ENCODE data around the gene CTSZ. TPM values are rescaled to one million over a fixed set of nuclear protein-coding genes. Genes with fewer than 3 reads are reported as not detected.

The CTSZ gene
- polyA plus RNA-seq, 2 of the 4 experiments (the other 2 are of a cell fraction) = 115 to 156 TPM

- TF ChIP-seq HDAC2 (IDR thresholded peaks at IDR 0.05) (no peak), EP300 (IDR thresholded peaks at IDR 0.05) (no peak)
- WGBS (ENCODE audit: missing lambda C conversion rate) = 81% methylated on average over 2 of the region's 2 CpGs
- DNase-seq (ENCODE audit: low read depth in 1 of 2, low spot score in 1 of 2) (no peak), ATAC-seq (no peak), FAIRE-seq (no peak)
- H3K4me2 ChIP-seq = no peak overlapping the region
- H3K4me1 ChIP-seq = peaks cover 20% of the 10 kb centered on the region
- no peaks in the 10 kb centered on the region for H3K9me3 ChIP-seq
- POLR2A ChIA-PET = no interaction called here
- no peak overlapping the region for H3K27ac ChIP-seq
- CTCF ChIA-PET = interaction anchor here (1.2 to 1.3 kb wide), 2 partner anchors 7 to 430 kb away, joined by 3 read pairs; partner anchors contain the start of gene ATP5F1E
- H3K4me3 ChIP-seq = no peak overlapping the region
These were observed 18.0 kb upstream of the CTSZ start for GRCh38 chr20:59025086-59025485.

DNA sequence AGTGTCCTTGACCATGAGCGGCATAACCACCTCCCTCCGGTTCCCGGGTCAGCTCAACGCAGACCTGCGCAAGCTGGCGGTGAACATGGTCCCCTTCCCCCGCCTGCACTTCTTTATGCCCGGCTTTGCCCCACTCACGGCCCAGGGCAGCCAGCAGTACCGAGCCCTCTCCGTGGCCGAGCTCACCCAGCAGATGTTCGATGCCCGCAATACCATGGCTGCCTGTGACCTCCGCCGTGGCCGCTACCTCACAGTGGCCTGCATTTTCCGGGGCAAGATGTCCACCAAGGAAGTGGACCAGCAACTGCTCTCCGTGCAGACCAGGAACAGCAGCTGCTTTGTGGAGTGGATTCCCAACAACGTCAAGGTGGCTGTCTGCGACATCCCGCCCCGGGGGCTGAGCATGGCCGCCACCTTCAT lies 17.1 kb upstream of the CTSZ start:
- ATAC-seq = no peak
- no peak for DNase-seq (ENCODE audit: low read depth in 1 of 2, low spot score in 1 of 2)
- H3K4me1 ChIP-seq = peaks cover 11% of the 10 kb centered on the region
- ChIA-PET POLR2A (interaction anchor here (1.5 kb wide), 1 partner anchor 8 kb away, joined by 10 read pairs; the partner anchor contains the start of gene ATP5F1E), CTCF (interaction anchor here (1.0 to 1.2 kb wide), 2 partner anchors 8 to 9 kb away, joined by 3 read pairs; partner anchors contain the start of gene ATP5F1E)
- TF ChIP-seq REST (IDR thresholded peaks at IDR 0.05) (no peak), MAFK (IDR thresholded peaks at IDR 0.05; ENCODE audit: partially characterized antibody) (no peak), RCOR1 (IDR thresholded peaks at IDR 0.05; ENCODE audit: low read depth, low read length) (no peak), ZSCAN20 (CRISPR knock-in tag; IDR thresholded peaks at IDR 0.05) (no peak), E2F6 (IDR thresholded peaks at IDR 0.05; ENCODE audit: borderline replicate concordance, low read depth) (no peak), CHD2 (IDR thresholded peaks at IDR 0.05; ENCODE audit: low read length, partially characterized antibody) (no peak), TFCP2L1 (CRISPR knock-in tag; IDR thresholded peaks at IDR 0.05) (no peak), RAD21 (conservative IDR thresholded peaks at IDR 0.05 in 1 of 2, IDR thresholded peaks at IDR 0.05 in 1 of 2) (no peak), FOSB (CRISPR knock-in tag; IDR thresholded peaks at IDR 0.05) (no peak)
- H3K4me2 ChIP-seq = no peak overlapping the region
- WGBS (ENCODE audit: missing lambda C conversion rate) = 92% methylated on average over 24 of the region's 24 CpGs
- H3K4me3 ChIP-seq = no peak overlapping the region
- H3K27ac ChIP-seq = no peak overlapping the region
- no peaks in the 10 kb centered on the region for H3K9me3 ChIP-seq
- FAIRE-seq = no peak

DNA sequence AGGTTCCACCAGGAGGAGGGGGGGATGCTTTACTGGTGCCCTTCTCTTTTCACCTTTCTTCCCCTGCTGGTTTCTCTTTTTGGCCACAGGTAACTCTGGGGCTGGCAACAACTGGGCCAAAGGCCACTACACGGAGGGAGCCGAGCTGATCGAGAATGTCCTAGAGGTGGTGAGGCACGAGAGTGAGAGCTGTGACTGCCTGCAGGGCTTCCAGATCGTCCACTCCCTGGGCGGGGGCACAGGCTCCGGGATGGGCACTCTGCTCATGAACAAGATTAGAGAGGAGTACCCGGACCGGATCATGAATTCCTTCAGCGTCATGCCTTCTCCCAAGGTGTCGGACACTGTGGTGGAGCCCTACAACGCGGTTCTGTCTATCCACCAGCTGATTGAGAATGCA lies 16.6 kb upstream of the CTSZ start:
- 91% methylated on average over 13 of the region's 13 CpGs for WGBS (ENCODE audit: missing lambda C conversion rate)
- DNase-seq (ENCODE audit: low read depth in 1 of 2, low spot score in 1 of 2) (no peak), ATAC-seq (no peak), FAIRE-seq (no peak)
- Histone ChIP-seq H3K4me2 (no peak overlapping the region), H3K27ac (no peak overlapping the region), H3K4me3 (no peak overlapping the region), H3K9me3 (no peaks in the 10 kb centered on the region), H3K4me1 (peaks cover 6% of the 10 kb centered on the region)
- ChIA-PET CTCF (interaction anchor here (1.0 to 1.2 kb wide), 2 partner anchors 8 to 9 kb away, joined by 3 read pairs; partner anchors contain the start of gene ATP5F1E), POLR2A (interaction anchor here (1.5 kb wide), 1 partner anchor 9 kb away, joined by 10 read pairs; the partner anchor contains the start of gene ATP5F1E)
- TF ChIP-seq ZSCAN20 (CRISPR knock-in tag; IDR thresholded peaks at IDR 0.05) = no peak
- TF ChIP-seq HOXB13 (CRISPR knock-in tag; IDR thresholded peaks at IDR 0.05; ENCODE audit: low read depth) = no peak
- no peak for TF ChIP-seq E2F6 (IDR thresholded peaks at IDR 0.05; ENCODE audit: borderline replicate concordance, low read depth)
- TF ChIP-seq ELK1 (IDR thresholded peaks at IDR 0.05; ENCODE audit: low read depth, low read length) = no peak
- TF ChIP-seq GATA3 (IDR thresholded peaks at IDR 0.05; ENCODE audit: borderline replicate concordance) = no peak
- TF ChIP-seq BHLHE40 (IDR thresholded peaks at IDR 0.05; ENCODE audit: low read depth, low read length) = no peak
- TF ChIP-seq ZC3H11A (IDR thresholded peaks at IDR 0.05) = no peak
- no peak for TF ChIP-seq HDAC2 (IDR thresholded peaks at IDR 0.05)
- no peak for TF ChIP-seq ESRRA (IDR thresholded peaks at IDR 0.05; ENCODE audit: borderline replicate concordance, low read length)
